ENCODE data around the gene HSD17B2.

GRCh38 chr16:82085011-82085779 lies 50.1 kb downstream of the HSD17B2 start:
- TF ChIP-seq AFF4 (CRISPR knock-in tag; IDR thresholded peaks at IDR 0.05; ENCODE audit: borderline replicate concordance) (no peak), CREM (CRISPR knock-in tag; IDR thresholded peaks at IDR 0.05) (no peak), RORB (CRISPR knock-in tag; IDR thresholded peaks at IDR 0.05) (no peak), NR3C1 (CRISPR knock-in tag; conservative IDR thresholded peaks at IDR 0.05; ENCODE audit: low read depth) (no peak), HMGXB4 (CRISPR knock-in tag; IDR thresholded peaks at IDR 0.05) (no peak), ZNF532 (CRISPR knock-in tag; IDR thresholded peaks at IDR 0.05; ENCODE audit: borderline replicate concordance) (no peak)
- TF ChIP-seq, protein P1, sequence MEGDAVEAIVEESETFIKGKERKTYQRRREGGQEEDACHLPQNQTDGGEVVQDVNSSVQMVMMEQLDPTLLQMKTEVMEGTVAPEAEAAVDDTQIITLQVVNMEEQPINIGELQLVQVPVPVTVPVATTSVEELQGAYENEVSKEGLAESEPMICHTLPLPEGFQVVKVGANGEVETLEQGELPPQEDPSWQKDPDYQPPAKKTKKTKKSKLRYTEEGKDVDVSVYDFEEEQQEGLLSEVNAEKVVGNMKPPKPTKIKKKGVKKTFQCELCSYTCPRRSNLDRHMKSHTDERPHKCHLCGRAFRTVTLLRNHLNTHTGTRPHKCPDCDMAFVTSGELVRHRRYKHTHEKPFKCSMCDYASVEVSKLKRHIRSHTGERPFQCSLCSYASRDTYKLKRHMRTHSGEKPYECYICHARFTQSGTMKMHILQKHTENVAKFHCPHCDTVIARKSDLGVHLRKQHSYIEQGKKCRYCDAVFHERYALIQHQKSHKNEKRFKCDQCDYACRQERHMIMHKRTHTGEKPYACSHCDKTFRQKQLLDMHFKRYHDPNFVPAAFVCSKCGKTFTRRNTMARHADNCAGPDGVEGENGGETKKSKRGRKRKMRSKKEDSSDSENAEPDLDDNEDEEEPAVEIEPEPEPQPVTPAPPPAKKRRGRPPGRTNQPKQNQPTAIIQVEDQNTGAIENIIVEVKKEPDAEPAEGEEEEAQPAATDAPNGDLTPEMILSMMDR (IDR thresholded peaks at IDR 0.05) = no peak

Measured in WTC11 (cell line).